ENCODE measurements around the gene MIER2.

The MIER2 gene

DNA sequence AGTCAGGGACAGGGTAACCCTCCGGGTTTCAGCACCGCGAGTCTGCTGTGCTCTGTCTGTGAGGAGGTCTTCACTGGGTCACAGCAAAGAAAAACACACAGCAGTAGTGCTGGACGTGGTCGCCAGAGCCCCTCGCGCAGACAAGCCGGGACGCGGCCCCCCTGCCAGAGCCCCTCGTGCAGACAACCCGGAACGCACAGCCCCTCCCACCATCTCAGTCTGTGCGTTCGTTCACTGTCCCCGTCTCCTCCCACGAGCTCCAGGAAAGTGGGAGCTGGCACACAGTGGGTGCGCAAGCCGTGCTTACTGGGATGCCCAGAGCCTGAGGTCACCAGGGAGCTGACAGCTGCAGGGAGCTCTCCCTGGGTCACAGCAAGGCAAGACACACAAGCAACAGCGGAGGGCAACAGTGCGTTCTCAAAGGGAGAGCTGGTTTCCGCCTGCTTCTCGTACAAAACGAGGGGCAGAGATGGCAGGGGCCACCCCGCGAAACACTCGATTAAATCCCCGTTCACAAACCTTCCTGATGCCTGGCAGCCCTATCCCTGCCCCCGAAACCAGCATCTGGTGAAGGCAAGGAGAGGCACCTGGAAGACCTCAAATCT is 50.2 kb downstream of the MIER2 start:
- H3K27ac ChIP-seq (ENCODE audit: low read length): no peak overlapping the region
- no peaks in the 10 kb centered on the region for H3K36me3 ChIP-seq (ENCODE audit: insufficient read depth, low read length)
- DNase-seq (no peak), ATAC-seq (ENCODE audit: insufficient read depth, low read depth) (no peak)
- no peak overlapping the region for H3K9ac ChIP-seq (ENCODE audit: low read depth, low read length)
- no peak overlapping the region for H3K4me2 ChIP-seq (ENCODE audit: insufficient read depth, low read length)
- H3K9me3 ChIP-seq (ENCODE audit: insufficient read depth, low read length, severe bottlenecking): no peaks in the 10 kb centered on the region
- no peaks in the 10 kb centered on the region for H3K27me3 ChIP-seq (ENCODE audit: insufficient read depth, low read length, poor library complexity)
- no peaks in the 10 kb centered on the region for H3K4me1 ChIP-seq (ENCODE audit: insufficient read depth, low read length)
- H3K79me2 ChIP-seq (ENCODE audit: insufficient read depth, low read length): no peaks in the 10 kb centered on the region
- TF ChIP-seq CTCF (IDR thresholded peaks at IDR 0.05; ENCODE audit: borderline replicate concordance, extremely low read depth, low read length, poor library complexity, severe bottlenecking): no peak
- H4K20me1 ChIP-seq (ENCODE audit: insufficient read depth, low read length): no peaks in the 10 kb centered on the region
- no peak overlapping the region for H3K4me3 ChIP-seq (ENCODE audit: low read depth in 1 of 2, low read length in 2 of 2)
- H2AFZ ChIP-seq (ENCODE audit: low read depth, low read length): no peak overlapping the region

DNA sequence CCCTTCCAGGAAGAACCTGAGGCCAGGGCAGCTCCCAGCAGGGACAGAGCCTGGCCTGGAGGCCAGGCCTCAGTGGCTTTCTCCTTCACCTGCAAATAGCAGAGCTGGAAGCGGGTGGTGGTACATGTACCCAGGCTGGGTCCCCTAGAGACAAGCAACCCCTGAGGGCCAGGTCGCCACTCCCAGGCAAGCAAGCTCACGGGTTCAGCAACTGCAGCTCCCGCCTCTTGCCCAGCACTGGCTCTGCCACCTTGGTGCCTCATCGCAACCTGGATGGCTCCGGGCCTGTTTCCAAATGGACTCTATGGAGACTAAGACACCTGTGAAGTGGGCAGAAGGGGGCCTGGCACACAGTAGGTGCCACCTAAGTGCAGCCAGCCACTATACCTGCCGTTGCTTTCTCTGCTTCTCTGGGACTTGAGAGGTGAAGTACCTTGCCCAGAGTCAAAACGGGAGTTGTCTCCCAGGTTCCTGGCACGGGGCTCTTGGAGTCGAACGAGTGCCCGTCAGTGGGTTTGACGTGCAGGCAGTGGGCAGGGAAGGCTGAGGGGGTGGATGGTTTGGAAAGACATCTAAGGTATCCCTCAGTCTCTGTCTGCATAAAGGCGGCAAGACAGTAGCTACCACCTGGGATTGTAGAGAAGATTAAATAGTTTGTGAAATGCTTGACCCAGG is 51.0 kb downstream of the MIER2 start:
- no peaks in the 10 kb centered on the region for H3K9me3 ChIP-seq (ENCODE audit: insufficient read depth, low read length, severe bottlenecking)
- H3K79me2 ChIP-seq (ENCODE audit: insufficient read depth, low read length): no peaks in the 10 kb centered on the region
- no peaks in the 10 kb centered on the region for H3K36me3 ChIP-seq (ENCODE audit: insufficient read depth, low read length)
- no peaks in the 10 kb centered on the region for H3K27me3 ChIP-seq (ENCODE audit: insufficient read depth, low read length, poor library complexity)
- no peaks in the 10 kb centered on the region for H3K4me1 ChIP-seq (ENCODE audit: insufficient read depth, low read length)
- no peak overlapping the region for H3K4me2 ChIP-seq (ENCODE audit: insufficient read depth, low read length)
- TF ChIP-seq CTCF (IDR thresholded peaks at IDR 0.05; ENCODE audit: borderline replicate concordance, extremely low read depth, low read length, poor library complexity, severe bottlenecking): no peak
- TF ChIP-seq EZH2 (IDR thresholded peaks at IDR 0.05; ENCODE audit: borderline replicate concordance, low read depth, low read length, severe bottlenecking): no peak
- H2AFZ ChIP-seq (ENCODE audit: low read depth, low read length): no peak overlapping the region
- no peak overlapping the region for H3K9ac ChIP-seq (ENCODE audit: low read depth, low read length)
- no peaks in the 10 kb centered on the region for H4K20me1 ChIP-seq (ENCODE audit: insufficient read depth, low read length)
- no peak overlapping the region for H3K4me3 ChIP-seq (ENCODE audit: low read depth in 1 of 2, low read length in 2 of 2)
- DNase-seq (no peak), ATAC-seq (ENCODE audit: insufficient read depth, low read depth) (no peak)
- H3K27ac ChIP-seq (ENCODE audit: low read length): no peak overlapping the region

DNA sequence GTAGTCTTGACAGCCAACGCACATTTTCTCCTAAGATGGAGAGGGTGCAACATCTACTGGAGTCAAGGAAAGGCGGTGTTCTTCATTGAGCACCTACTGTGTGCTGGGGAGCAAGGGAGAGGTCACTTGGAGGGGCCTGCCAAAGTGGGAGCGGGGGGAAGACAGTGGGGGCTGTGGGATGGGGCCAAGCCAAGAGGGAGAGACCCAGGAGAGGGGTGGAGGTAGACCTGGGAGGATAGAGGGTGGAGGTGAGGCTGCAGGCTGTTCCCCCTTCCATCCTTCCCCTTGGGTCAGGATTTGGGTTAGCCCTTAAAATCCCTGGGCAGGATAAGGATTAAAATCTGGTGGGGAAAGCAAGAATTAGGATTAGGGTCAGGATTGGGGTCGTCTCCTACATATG is 51.6 kb downstream of the MIER2 start:
- Histone ChIP-seq H2AFZ (ENCODE audit: low read depth, low read length) (no peak overlapping the region), H3K4me1 (ENCODE audit: insufficient read depth, low read length) (no peaks in the 10 kb centered on the region), H3K9me3 (ENCODE audit: insufficient read depth, low read length, severe bottlenecking) (no peaks in the 10 kb centered on the region), H3K79me2 (ENCODE audit: insufficient read depth, low read length) (no peaks in the 10 kb centered on the region), H3K36me3 (ENCODE audit: insufficient read depth, low read length) (no peaks in the 10 kb centered on the region), H3K4me2 (ENCODE audit: insufficient read depth, low read length) (no peak overlapping the region), H3K4me3 (ENCODE audit: low read depth in 1 of 2, low read length in 2 of 2) (no peak overlapping the region), H3K27me3 (ENCODE audit: insufficient read depth, low read length, poor library complexity) (no peaks in the 10 kb centered on the region), H3K9ac (ENCODE audit: low read depth, low read length) (no peak overlapping the region), H4K20me1 (ENCODE audit: insufficient read depth, low read length) (no peaks in the 10 kb centered on the region), H3K27ac (ENCODE audit: low read length) (no peak overlapping the region)
- ATAC-seq (ENCODE audit: insufficient read depth, low read depth) (no peak), DNase-seq (no peak)
- TF ChIP-seq CTCF (IDR thresholded peaks at IDR 0.05; ENCODE audit: borderline replicate concordance, extremely low read depth, low read length, poor library complexity, severe bottlenecking): no peak
- TF ChIP-seq EZH2 (IDR thresholded peaks at IDR 0.05; ENCODE audit: borderline replicate concordance, low read depth, low read length, severe bottlenecking): no peak
